GM21423 (cell line): ENCODE measurements around the gene NUDT21.
"Not testable (repeated sequence)": the region's sequence is repeated elsewhere in the genome, so short reads cannot be mapped to it uniquely, and the experiment has no call there.

Experiments used
- ATAC-seq: cut with Tn5 transposase; IDR thresholded peaks from one replicate; pipeline ENCODE4 v1.9.1; 2021; ENCODE audit warnings: mild to moderate bottlenecking, moderate library complexity; ENCODE audit not compliant: unreplicated experiment

NUDT21 gene

DNA sequence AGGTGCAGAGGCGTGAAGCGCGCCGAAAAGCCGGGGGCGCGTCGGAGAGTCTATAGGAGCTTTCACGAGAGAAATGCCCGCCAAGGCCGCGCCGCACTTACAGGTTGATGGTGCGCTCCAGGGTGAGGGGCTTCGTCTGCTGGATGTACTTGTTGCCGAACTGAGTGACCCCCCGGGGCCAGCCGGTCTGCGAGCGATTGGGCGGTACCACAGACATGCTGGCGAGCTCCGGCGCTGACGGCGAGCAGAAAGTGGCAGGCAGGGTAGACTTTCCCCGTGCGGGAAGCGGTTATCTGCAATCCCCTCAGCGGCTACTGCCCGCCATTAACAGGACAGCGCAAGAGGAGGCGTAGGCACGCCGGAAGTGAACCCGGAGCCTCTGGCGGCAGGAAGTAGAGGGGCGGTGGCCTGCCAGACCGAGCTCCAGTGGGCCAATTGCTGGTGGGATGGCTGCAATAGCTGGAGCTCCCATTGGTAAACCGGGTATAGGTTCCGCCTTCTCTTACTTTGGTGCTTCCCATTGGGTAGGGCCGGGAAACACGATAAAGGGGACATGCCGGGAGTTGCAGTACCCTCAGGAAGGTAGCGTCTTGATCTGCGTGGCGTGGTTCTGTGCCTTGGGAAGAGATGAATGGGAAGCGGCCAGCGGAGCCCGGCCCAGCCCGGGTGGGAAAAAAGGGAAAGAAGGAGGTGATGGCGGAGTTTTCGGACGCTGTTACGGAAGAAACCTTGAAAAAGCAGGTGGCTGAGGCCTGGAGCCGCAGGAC, at the start of gene NUDT21, which contains the start of gene OGFOD1:
Gene NUDT21 (minus strand): TSS at position 347 of the 767 bp plus-strand sequence. CDS start 130 bp downstream, at position 217.
Gene OGFOD1 (plus strand): TSS at position 569 of the 767 bp plus-strand sequence. CDS start 59 bp downstream, at position 628.
- peak; percentile 98 for ATAC-seq

DNA sequence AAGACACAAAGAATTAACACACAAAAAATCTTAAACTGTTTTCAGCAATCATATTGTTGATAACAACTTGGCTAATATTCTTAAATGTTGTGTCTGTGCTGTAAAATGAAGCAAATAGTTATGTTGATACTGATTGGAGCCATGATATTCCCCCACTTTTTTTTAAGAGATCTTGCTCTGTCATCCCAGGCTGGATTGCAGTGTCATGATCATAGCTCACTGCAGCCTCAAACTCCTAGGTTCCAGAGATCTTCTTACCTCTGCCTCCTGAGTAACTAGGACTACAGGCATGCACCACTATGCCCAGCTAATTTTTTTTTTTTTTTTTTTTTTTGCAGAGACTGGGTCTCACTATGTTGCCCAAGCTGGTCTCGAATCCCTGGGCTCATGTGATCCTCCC, 42.7 kb upstream of the NUDT21 start:
- ATAC-seq, result no peak

DNA sequence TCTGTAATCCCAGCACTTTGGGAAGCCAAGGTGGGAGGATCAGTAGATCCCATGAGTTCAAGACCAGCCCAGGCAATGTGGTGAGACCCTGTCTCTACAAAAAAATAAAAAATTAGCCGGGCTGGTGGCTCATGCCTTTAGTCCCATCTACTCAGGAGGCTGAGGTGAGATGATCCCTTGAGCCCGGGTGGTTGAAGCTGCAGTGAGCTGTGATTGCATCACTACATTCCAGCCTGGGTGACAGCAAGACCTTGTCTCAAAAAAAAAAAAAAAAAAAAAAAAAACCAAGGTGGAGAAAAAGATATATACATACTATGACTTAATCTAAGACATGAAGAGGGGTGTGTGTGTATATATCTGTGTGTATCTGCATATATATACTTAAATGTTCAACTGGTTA, 42.0 kb upstream of the NUDT21 start:
- ATAC-seq, result no peak

- ATAC-seq, result no peak
These were observed 40.6 kb upstream of the NUDT21 start for GRCh38 chr16:56491657-56492261.

- ATAC-seq, result not testable (repeated sequence)
These were observed 37.7 kb upstream of the NUDT21 start for GRCh38 chr16:56488868-56489267.

- ATAC-seq, result no peak
These were observed 36.9 kb upstream of the NUDT21 start for GRCh38 chr16:56488035-56488434.

DNA sequence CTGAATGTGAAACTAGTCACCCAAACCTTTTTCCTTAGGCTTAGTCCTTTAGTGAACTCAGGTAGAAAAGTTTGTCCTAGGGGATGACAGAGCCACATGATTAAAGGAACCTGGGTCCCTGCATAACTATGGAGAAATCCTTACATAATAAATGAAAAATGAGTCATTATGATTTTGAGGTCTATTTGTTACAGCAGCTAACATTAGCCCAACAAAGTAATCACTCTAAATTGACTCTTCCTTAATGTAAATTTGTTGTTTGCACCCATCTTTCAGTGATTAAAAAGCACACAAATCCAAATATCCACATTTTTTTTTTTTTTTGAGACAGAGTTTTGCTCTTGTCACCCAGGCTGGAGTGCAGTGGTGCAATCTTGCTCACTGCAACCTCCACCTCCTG, 32.3 kb upstream of the NUDT21 start:
- ATAC-seq, result no peak

DNA sequence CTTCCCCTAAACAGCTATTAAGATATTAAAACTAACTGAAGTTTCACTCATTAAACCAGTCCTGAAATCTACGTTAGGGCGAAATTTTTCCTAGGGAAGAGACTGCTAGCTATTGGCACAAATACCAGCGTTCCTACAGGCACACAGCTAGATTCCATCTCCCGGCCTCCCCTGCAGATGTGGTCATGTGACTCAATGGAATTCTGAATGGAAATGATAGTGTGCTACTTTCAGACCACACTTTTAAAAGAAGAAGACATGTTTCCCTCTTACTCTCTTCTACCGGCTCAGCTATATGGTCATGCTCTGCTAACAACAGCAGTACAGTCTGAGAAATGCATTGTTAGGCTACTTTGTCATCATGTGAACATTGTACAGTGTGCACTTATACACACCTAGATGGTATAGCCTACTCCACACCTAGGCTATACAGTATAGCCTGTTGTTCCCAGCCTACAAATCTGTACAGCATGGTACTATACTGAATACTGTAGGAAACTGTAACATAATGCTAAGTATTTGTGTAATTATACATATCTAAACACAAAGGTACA, 31.6 kb upstream of the NUDT21 start:
- ATAC-seq, result no peak

- no peak for ATAC-seq
These were observed 30.5 kb upstream of the NUDT21 start for GRCh38 chr16:56481468-56482122.

DNA sequence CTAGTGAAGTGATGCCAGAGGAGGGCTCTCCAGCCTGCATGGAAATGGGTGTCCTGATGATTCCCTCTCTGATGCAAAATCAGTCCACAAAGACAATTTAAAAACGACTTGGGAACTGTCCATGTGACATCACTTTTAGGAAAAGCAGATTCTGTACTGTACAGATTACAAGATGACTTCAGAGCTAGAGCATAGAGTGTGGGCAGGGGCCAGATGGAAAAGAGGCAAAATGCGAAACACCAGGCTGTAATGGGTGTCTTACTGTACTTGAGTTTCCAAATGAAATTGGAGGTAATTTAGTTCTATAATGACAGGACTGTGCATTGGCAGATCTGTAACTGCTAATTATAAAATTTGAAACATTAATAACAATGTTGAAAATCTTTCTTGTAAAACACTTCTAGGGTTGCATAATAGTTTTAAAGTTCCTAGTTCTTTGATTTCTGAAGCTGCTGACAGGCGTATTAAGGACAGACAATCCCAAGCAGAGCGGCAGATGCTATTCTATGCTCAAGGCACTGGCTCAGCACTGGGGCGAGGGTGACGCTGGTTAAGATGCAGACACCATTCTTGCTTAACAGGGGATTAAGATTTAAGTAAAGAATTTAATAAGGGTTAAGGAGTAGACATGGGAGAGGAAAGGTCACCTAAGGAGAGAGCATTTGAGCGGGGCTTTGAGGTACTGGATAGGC, 29.8 kb upstream of the NUDT21 start:
- no peak for ATAC-seq

GRCh38 chr16:56479469-56479868, 28.3 kb upstream of the NUDT21 start:
- ATAC-seq, result no peak

DNA sequence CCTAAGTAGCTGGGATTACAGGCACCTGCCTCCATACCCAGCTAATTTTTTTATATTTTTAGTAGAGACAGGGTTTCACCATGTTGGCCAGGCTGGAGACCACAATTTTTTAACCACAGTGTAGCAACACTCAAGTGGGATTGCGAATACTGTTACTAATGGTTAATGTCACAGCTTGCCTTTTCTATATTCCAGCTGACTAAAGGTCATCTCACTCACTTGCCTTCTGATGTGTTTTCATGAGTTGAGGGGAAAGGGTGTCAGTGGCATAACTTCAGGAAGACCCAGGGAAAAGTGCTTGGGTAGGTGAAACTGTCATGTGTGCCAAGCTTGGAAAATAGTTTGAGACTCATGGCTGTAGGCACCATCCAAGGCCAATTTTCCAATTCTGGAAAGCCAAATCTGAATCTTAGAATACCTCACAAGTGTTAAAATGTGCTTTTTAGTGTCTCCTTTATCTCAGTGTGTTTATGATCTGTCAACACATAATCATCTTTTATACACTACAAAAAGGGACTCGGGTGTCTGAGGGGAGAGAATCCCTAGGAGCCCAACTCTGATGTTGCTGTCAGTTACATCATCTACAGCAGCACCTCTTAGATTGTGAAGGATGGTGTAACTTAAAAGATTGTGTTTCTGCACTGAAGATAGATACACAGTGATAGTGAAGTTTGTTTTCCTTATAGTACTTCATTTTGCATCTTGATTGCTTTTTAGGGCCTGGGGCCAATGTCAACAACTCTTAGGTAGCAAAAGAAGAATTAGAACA, 27.3 kb upstream of the NUDT21 start:
- ATAC-seq, result no peak

DNA sequence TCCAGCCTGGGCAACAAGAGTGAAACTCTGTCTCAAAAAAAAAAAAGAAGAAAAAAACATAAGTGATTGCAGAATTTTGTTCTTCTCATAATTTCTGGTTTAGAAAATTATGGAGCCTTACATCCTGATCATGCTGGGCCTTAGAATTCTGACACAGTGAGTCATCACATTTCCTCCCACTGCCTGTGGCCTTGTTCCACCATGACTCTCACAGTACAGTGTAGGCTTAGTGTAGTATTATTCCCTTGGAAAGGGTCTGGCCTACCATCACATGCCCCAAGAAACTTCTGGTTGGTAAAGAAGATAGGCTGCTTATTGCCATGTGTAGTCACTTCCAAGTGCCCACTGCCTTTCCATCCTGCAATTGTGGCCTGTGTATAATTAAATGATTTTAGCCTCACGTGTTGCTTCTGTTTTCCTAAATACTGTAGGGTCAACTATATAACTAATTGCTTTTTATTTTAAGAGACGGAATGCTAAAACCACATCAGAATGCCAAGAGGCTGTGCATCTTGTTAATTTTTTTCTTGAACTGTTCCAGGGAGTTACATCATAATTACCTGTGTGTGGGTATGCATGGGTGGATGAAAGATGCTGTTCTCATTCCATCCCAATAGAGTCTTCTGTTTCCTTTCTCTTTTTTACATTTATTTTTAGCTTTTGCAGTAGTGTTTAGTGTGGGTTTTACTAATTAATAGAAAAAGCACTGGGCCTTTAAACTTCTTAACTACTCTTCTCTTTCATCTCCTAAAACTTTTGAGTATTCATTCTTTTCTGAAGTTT, 26.2 kb upstream of the NUDT21 start:
- no peak for ATAC-seq

- ATAC-seq, result no peak
These were observed 24.1 kb upstream of the NUDT21 start for GRCh38 chr16:56475201-56475600.

DNA sequence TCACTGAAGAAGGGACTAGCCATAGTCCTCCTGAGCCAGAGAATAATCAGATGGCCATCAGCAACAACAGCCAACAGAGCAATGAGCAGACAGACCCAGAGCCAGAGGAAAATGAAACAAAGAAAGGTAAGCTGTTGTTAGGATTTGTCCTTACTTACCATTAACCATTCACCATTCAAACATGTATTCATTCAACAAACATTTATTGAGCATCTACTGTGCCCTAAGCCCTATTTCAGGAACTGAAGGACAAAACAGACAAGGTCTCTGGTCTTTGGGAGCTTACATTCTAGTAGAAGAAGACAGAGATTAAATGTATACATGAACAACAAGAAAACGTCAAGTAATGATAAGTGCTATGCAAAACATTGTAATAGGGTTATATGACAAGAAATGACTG, 19.5 kb upstream of the NUDT21 start:
- ATAC-seq, result no peak

DNA sequence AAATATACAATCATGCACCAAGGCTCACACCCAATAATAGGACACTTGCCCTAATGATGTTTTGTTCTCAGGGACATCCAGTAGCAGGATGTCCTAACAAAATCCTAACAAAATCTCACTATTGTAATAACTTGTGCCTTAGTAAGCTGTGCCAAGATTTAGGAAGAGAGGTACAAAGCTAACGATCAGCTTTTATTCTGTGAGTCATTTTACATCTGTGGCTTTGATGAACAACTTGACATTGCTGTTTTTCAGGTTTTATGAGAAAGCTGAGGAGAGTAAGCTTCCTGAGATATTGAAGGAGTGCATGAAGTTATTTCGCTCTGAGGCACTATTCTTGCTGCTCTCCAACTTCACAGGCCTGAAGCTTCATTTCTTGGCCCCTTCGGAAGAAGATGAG, 19.1 kb upstream of the NUDT21 start:
- no peak for ATAC-seq

DNA sequence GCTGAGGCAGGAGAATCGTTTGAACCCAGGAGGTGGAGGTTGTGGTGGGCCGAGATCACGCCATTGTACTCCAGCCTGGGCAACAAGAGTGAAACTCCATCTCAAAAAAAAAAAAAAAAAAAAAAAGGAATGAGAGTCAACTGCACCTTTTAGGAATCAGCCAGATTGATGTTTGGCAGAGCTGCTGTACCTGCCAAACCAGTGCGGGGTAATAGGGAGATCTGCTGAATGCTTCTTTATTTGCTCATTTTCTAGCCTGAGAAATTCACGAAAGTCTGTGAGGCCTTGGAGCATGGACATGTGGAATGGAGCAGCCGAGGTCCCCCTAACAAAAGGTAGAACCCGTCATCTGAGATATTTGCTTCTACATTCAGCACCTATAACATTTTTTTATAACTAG, 18.6 kb upstream of the NUDT21 start:
- no peak for ATAC-seq

DNA sequence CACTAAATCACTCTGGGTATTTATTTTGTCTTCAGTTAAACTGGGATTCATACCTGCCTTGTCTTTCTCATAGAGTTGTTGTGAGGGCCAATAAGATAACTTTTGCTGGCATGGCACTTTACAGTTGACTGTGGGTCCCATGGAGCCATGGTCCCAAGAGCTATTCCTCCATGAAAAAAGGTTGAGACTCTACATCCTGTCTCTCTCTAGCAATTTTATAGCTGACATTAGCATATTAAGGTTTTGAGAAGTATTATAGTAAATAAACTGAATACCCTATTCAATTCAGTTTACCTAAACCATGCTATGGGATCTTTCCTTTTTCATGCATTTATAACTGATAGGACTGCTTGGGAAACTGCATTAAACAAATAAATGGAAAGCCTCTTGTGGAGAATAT, 17.7 kb upstream of the NUDT21 start:
- ATAC-seq, result no peak

DNA sequence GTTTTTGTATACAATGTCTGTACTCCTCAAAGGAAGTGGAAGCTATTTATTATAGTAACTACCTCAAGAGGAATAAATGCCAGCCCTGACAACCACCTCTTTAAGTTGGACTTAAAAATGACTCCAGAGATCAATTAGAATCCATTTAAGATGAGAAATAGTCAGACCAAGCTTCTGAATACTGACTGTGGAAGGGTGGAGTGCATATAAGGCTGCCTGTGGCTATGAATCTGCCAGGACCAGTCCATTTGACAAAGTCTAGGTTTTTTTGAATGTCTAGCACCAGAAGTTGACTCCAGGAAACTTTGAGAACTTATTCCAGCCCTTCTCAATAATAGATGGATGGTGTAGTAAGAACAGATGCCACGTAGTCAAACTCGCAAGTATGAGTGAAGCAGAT, 15.2 kb upstream of the NUDT21 start:
- no peak for ATAC-seq

- ATAC-seq, result no peak
These were observed 12.0 kb upstream of the NUDT21 start for GRCh38 chr16:56463153-56463552.
